Left lung (tissue), 10 donors: Measurements from ENCODE around the gene EXOC7. TPM values are rescaled to one million over a fixed set of nuclear protein-coding genes. Genes with fewer than 3 reads are reported as not detected.
A peak's percentile ranks its signal among the peaks of the same experiment; 100 is the strongest.

Source experiments
- ATAC-seq: fragments of 200-7000 bp; cut with Tn5 transposase; one replicate; pipeline ENCODE4 v1.9.1; 2020; ENCODE audit warnings: moderate library complexity
- DNase-seq, 4 donors: peaks; one replicate each; pipeline ENCODE4 v3.0.0-alpha.2; 2013 to 2020
- H3K27ac ChIP-seq, 2 donors: fragments of 200-600 bp; sonication (generic) in 1 of 2; one replicate each; pipeline versions ENCODE4 v1.5.0 to v1.8.0; 2020 to 2021
- H3K27me3 ChIP-seq, 2 donors: fragments of 200-600 bp; sonication (generic) in 1 of 2; one replicate each; pipeline versions ENCODE4 v1.5.0 to v1.8.0; 2020 to 2021
- H3K36me3 ChIP-seq, 2 donors: fragments of 200-600 bp; sonication (generic) in 1 of 2; one replicate each; pipeline versions ENCODE4 v1.5.0 to v1.8.0; 2020 to 2021
- H3K4me1 ChIP-seq, 2 donors: fragments of 200-600 bp; one replicate each; pipeline ENCODE4 v1.8.0; 2021
- H3K4me3 ChIP-seq, 2 donors: fragments of 200-600 bp; sonication (generic) in 1 of 2; one replicate each; pipeline versions ENCODE4 v1.5.0 to v1.8.0; 2020 to 2021; ENCODE audit warnings: mild to moderate bottlenecking in 1 of 2
- H3K9me3 ChIP-seq, 2 donors: fragments of 200-600 bp; sonication (generic) in 1 of 2; one replicate each; pipeline versions ENCODE4 v1.5.0 to v1.8.0; 2020 to 2021
- intact Hi-C, 2 donors: fragments of 100-400 bp; cut with DNase I; formaldehyde crosslinking; loops; one replicate each; pipeline versions ENCODE4 v1.11.2 to v1.14.2; 2022
- polyA plus RNA-seq, 6 donors: library from polyadenylated mRNA; unstranded; fragments of 120-200 nt; gene quantifications; one replicate each; pipeline ENCODE4 v1.2.1, GENCODE V29; 2013; ENCODE audit not compliant: insufficient read length in 6 of 6
- total RNA-seq, 2 donors: library from RNA; stranded (reverse); fragmentation: NEBNext Ultra II Directional; extraction: Animal tissue kit (Norgen Biotek cat#: 25700); gene quantifications; one replicate each; pipeline ENCODE4 v1.2.1, GENCODE V29; 2021
- TF ChIP-seq, protein P1 (sequence below), 2 donors: fragments of 200-600 bp; sonication (generic) in 1 of 2; IDR thresholded peaks; one replicate each; pipeline versions ENCODE4 v1.5.0 to v1.8.0; 2021; ENCODE audit warnings: antibody characterized with exemption in 2 of 2
- donor health status: DM: no; HTN: yes; CAD: no.
- donor health status: DM: no; HTN: no; CAD: no.

The EXOC7 gene
- total and polyA plus RNA-seq, 8 donors = 114 to 178 (median 162) TPM

GRCh38 chr17:76097716-76098295, 5.8 kb downstream of the EXOC7 start:
- no peak overlapping the region for H3K4me3 ChIP-seq
- H3K27ac ChIP-seq = no peak overlapping the region
- peaks cover 0 to 90% of the 10 kb centered on the region in 2 donors for H3K36me3 ChIP-seq
- DNase-seq = peak in 1 of 4 donors; percentile 47
- H3K9me3 ChIP-seq = no peaks in the 10 kb centered on the region
- no peak for ATAC-seq
- TF ChIP-seq, protein P1, sequence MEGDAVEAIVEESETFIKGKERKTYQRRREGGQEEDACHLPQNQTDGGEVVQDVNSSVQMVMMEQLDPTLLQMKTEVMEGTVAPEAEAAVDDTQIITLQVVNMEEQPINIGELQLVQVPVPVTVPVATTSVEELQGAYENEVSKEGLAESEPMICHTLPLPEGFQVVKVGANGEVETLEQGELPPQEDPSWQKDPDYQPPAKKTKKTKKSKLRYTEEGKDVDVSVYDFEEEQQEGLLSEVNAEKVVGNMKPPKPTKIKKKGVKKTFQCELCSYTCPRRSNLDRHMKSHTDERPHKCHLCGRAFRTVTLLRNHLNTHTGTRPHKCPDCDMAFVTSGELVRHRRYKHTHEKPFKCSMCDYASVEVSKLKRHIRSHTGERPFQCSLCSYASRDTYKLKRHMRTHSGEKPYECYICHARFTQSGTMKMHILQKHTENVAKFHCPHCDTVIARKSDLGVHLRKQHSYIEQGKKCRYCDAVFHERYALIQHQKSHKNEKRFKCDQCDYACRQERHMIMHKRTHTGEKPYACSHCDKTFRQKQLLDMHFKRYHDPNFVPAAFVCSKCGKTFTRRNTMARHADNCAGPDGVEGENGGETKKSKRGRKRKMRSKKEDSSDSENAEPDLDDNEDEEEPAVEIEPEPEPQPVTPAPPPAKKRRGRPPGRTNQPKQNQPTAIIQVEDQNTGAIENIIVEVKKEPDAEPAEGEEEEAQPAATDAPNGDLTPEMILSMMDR (IDR thresholded peaks at IDR 0.05) = no peak
- H3K27me3 ChIP-seq = no peaks in the 10 kb centered on the region
- intact Hi-C loops = no loop called here
- H3K4me1 ChIP-seq = peaks cover 5 to 8% of the 10 kb centered on the region in 2 donors

DNA sequence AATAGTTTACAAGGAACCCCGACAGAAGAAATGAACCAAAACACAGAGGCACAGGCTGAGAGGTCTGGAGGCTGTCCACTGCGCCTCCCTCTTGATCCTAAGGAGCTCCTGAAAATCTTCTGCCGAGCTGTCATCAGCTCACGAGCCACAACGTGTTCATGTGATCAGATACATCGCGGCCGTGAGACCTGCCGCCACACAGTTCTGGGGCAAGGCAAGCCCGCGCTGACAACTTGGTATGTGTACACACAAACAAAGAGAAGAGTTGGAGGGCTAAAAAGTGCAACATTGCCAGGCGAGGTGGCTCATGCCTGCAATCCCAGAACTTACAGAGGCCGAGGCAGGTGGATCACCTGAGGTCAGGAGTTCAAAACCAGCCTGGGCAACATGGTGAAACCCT, 7.6 kb downstream of the EXOC7 start:
- intact Hi-C loops = no loop called here
- ATAC-seq = no peak
- H3K4me1 ChIP-seq = no peaks in the 10 kb centered on the region

GRCh38 chr17:76094046-76094445, 9.5 kb downstream of the EXOC7 start:
- peak in 1 of 4 donors; percentile 34 for DNase-seq
- H3K27ac ChIP-seq = no peak overlapping the region
- H3K36me3 ChIP-seq = peaks cover 0 to 98% of the 10 kb centered on the region in 2 donors
- TF ChIP-seq, protein P1 (IDR thresholded peaks at IDR 0.05) = no peak
- H3K4me3 ChIP-seq = no peak overlapping the region
- ATAC-seq = no peak
- no peaks in the 10 kb centered on the region for H3K4me1 ChIP-seq
- H3K9me3 ChIP-seq = no peaks in the 10 kb centered on the region
- intact Hi-C loops = no loop called here
- no peaks in the 10 kb centered on the region for H3K27me3 ChIP-seq

More for the DNA sequence above, 7.6 kb downstream of the EXOC7 start:
- no peak overlapping the region for H3K27ac ChIP-seq
- TF ChIP-seq, protein P1 (IDR thresholded peaks at IDR 0.05) = no peak
- H3K36me3 ChIP-seq = peaks cover 0 to 98% of the 10 kb centered on the region in 2 donors
- no peak overlapping the region for H3K4me3 ChIP-seq
- no peaks in the 10 kb centered on the region for H3K27me3 ChIP-seq
- peak in 1 of 4 donors; percentile 41 for DNase-seq
- H3K9me3 ChIP-seq = no peaks in the 10 kb centered on the region

GRCh38 chr17:76092526-76093413, 10.8 kb downstream of the EXOC7 start:
- Histone ChIP-seq H3K9me3 (no peaks in the 10 kb centered on the region), H3K4me3 (no peak overlapping the region), H3K4me1 (no peaks in the 10 kb centered on the region), H3K36me3 (peaks cover 0 to 100% of the 10 kb centered on the region in 2 donors), H3K27me3 (no peaks in the 10 kb centered on the region), H3K27ac (no peak overlapping the region)
- TF ChIP-seq, protein P1 (IDR thresholded peaks at IDR 0.05) = no peak
- ATAC-seq (no peak), DNase-seq (peak in 1 of 4 donors; percentile 61)
- intact Hi-C loops = no loop called here
